ENCODE data around the gene LRRC46. TPM values are rescaled to one million over a fixed set of nuclear protein-coding genes. Genes with fewer than 3 reads are reported as not detected.
A peak's percentile ranks its signal among the peaks of the same experiment; 100 is the strongest.

LRRC46 gene
- total and polyA plus RNA-seq, 2 of the 13 experiments (the other 11 are each of a cell fraction or from before 2014, with no cell fraction given), result 0.09 TPM

DNA sequence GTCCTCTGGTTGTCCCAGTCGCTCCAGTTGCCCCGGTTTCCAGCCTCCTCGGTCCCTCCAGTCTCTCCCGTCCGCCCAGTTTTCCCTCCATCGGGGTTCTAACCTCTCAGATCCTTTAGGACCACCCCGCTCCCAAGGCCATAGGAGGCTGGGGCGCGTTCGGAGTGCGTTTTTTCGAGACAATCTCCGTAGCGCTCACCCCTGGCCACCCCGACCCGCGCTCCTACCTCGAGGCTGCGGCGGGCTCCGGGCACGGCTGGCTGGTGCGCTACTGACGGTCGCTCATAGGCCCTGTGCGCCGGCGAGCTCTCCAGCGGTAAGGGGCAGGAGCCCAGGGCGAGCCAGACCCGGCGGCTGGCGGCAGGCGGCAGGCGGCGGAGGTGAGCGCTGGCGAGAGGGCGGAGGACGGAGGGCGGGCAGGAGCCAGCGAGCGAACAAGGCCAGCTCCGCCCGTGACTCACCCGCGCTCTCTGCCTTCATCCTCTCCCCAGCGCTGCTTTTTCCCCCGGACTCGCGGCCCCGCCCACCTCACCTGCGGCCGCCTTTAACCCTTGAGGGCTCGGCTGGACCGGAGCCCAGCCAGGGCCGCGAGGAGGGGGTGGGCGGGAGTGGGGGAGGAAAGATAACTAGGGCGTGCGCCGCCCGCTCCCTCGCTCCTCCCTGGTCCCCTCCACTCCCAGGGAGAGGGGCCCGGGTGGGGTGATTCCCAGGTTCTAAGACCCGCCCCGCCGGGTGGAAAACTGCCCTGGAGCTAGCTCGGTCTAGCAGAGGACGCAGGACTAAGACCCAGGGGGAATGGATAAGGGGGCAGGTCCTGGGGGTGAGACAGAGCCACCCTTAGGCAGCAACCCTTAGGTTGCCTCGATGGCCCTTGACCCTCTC, 19.5 kb downstream of the LRRC46 start, which contains the start of gene SP6 (continued):
- TF ChIP-seq, protein P1, sequence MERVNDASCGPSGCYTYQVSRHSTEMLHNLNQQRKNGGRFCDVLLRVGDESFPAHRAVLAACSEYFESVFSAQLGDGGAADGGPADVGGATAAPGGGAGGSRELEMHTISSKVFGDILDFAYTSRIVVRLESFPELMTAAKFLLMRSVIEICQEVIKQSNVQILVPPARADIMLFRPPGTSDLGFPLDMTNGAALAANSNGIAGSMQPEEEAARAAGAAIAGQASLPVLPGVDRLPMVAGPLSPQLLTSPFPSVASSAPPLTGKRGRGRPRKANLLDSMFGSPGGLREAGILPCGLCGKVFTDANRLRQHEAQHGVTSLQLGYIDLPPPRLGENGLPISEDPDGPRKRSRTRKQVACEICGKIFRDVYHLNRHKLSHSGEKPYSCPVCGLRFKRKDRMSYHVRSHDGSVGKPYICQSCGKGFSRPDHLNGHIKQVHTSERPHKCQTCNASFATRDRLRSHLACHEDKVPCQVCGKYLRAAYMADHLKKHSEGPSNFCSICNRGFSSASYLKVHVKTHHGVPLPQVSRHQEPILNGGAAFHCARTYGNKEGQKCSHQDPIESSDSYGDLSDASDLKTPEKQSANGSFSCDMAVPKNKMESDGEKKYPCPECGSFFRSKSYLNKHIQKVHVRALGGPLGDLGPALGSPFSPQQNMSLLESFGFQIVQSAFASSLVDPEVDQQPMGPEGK (CRISPR knock-in tag; IDR thresholded peaks at IDR 0.05), result peak; percentile 72
- TF ChIP-seq ZNF546 (CRISPR knock-in tag; conservative IDR thresholded peaks at IDR 0.05) (no peak; the same call in 1 of the 2 replicates), ZNF451 (CRISPR knock-in tag; IDR thresholded peaks at IDR 0.05) (peak; percentile 78; the same call in 1 of the 2 replicates), KAT8 (CRISPR knock-in tag; IDR thresholded peaks at IDR 0.05) (peak; percentile 78), POLR2A (IDR thresholded peaks at IDR 0.05; ENCODE audit: insufficient read depth in 1 of 2, low read depth in 2 of 2, low read length in 2 of 2) (peak; percentile 30 to 75; a peak in 3 of 4 replicates), ZNF549 (CRISPR knock-in tag; IDR thresholded peaks at IDR 0.05) (no peak), SP4 (CRISPR knock-in tag; IDR thresholded peaks at IDR 0.05) (peak; percentile 75; the same call in 1 of the 2 replicates), SP1 (IDR thresholded peaks at IDR 0.05) (no peak), SP1 (CRISPR knock-in tag; IDR thresholded peaks at IDR 0.05) (peak; percentile 57; the same call in 1 of the 2 replicates), ZNF329 (CRISPR knock-in tag; IDR thresholded peaks at IDR 0.05; ENCODE audit: low read depth) (no peak), ZNF720 (CRISPR knock-in tag; IDR thresholded peaks at IDR 0.05) (no peak), THAP11 (CRISPR knock-in tag; IDR thresholded peaks at IDR 0.05) (peak; percentile 37; the same call in 1 of the 2 replicates), SOX5 (CRISPR knock-in tag; IDR thresholded peaks at IDR 0.05; ENCODE audit: borderline replicate concordance) (peak; percentile 29; the same call in 1 of the 2 replicates), ZNF589 (CRISPR knock-in tag; conservative IDR thresholded peaks at IDR 0.05) (no peak), KLF11 (CRISPR knock-in tag; IDR thresholded peaks at IDR 0.05) (no peak), ZNF160 (CRISPR knock-in tag; IDR thresholded peaks at IDR 0.05) (0 out of 2 replicates have a peak, but pooled peaks have one; percentile 23), ZFP36L1 (CRISPR knock-in tag; IDR thresholded peaks at IDR 0.05) (no peak), LCORL (IDR thresholded peaks at IDR 0.05) (no peak), LCORL (CRISPR knock-in tag; IDR thresholded peaks at IDR 0.05) (peak; percentile 89; the same call in 1 of the 2 replicates), WIZ (CRISPR knock-in tag; IDR thresholded peaks at IDR 0.05) (0 out of 2 replicates have a peak, but pooled peaks have one; percentile 79)
- TF ChIP-seq, protein P2, sequence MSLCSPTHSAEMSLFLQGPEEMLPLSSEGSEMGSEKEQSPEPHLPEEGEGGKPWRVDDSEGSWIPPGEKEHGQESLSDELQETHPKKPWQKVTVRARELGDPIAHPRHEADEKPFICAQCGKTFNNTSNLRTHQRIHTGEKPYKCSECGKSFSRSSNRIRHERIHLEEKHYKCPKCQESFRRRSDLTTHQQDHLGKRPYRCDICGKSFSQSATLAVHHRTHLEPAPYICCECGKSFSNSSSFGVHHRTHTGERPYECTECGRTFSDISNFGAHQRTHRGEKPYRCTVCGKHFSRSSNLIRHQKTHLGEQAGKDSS (CRISPR knock-in tag; IDR thresholded peaks at IDR 0.05; ENCODE audit: borderline replicate concordance, low read depth), result 0 out of 2 replicates have a peak, but pooled peaks have one; percentile 74
- TF ChIP-seq, protein P3, sequence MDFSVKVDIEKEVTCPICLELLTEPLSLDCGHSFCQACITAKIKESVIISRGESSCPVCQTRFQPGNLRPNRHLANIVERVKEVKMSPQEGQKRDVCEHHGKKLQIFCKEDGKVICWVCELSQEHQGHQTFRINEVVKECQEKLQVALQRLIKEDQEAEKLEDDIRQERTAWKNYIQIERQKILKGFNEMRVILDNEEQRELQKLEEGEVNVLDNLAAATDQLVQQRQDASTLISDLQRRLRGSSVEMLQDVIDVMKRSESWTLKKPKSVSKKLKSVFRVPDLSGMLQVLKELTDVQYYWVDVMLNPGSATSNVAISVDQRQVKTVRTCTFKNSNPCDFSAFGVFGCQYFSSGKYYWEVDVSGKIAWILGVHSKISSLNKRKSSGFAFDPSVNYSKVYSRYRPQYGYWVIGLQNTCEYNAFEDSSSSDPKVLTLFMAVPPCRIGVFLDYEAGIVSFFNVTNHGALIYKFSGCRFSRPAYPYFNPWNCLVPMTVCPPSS (IDR thresholded peaks at IDR 0.05), result no peak
- TF ChIP-seq, protein P4, sequence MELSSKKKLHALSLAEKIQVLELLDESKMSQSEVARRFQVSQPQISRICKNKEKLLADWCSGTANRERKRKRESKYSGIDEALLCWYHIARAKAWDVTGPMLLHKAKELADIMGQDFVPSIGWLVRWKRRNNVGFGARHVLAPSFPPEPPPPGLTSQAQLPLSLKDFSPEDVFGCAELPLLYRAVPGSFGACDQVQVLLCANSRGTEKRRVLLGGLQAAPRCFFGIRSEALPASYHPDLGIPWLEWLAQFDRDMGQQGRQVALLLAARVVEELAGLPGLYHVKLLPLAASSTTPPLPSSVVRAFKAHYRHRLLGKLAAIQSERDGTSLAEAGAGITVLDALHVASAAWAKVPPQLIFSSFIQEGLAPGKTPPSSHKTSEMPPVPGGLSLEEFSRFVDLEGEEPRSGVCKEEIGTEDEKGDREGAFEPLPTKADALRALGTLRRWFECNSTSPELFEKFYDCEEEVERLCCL (CRISPR knock-in tag; IDR thresholded peaks at IDR 0.05; ENCODE audit: borderline replicate concordance), result no peak
- TF ChIP-seq, protein P5, sequence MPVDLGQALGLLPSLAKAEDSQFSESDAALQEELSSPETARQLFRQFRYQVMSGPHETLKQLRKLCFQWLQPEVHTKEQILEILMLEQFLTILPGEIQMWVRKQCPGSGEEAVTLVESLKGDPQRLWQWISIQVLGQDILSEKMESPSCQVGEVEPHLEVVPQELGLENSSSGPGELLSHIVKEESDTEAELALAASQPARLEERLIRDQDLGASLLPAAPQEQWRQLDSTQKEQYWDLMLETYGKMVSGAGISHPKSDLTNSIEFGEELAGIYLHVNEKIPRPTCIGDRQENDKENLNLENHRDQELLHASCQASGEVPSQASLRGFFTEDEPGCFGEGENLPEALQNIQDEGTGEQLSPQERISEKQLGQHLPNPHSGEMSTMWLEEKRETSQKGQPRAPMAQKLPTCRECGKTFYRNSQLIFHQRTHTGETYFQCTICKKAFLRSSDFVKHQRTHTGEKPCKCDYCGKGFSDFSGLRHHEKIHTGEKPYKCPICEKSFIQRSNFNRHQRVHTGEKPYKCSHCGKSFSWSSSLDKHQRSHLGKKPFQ (CRISPR knock-in tag; IDR thresholded peaks at IDR 0.05; ENCODE audit: insufficient replicate concordance), result no peak

Measured in HepG2 (cell line).